ENCODE data around the gene MCM6.

- TF ChIP-seq CTCF (IDR thresholded peaks at IDR 0.05), result no peak
- TF ChIP-seq POLR2AphosphoS5 (IDR thresholded peaks at IDR 0.05), result no peak
Observed at GRCh38 chr2:135904341-135904989, 28.2 kb upstream of the MCM6 start.

Measured in sigmoid colon (tissue), 4 donors.